Inflammatory macrophage treated with lipopolysaccharide for 1 hour (primary cell): ENCODE measurements around the gene EIF4EBP2.

Experiments
- DNase-seq, 2 donors: peaks; one replicate each; pipeline ENCODE4 v3.0.0-alpha.2; 2020 to 2022

Gene EIF4EBP2

DNA sequence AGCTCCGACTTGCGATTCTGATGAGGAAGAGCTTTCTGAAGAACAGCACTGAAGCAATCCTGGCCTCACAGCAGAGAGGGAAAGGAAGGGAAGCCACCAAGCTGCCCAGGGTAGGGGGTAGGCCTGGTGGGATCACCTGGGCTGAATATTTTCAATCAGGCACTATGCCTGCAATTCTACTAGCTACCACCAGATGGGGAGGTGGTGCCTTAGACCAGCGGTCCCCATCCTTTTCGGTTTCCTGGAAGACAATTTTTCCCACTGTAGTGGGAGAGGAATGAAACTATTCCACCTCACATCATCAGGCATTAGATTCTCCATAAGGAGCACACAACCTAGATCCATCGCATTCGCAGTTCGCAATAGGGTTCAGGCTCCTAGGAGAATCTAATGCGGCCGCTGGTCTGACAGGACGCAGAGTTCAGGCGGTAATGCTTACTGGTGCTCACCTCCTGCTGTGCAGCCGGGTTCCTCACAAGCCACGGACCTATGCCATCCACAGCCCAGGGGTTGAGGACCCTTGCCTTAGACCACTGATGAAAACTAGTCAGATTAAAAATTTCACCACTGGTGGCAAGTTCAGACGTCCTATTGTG lies 24.3 kb upstream of the EIF4EBP2 start:
- DNase-seq = peak in 1 of 2 donors; percentile 36

- no peak for DNase-seq
These were observed 23.4 kb upstream of the EIF4EBP2 start for GRCh38 chr10:70380350-70381135.

GRCh38 chr10:70381471-70382421 lies 22.2 kb upstream of the EIF4EBP2 start:
- peak; percentile 15 to 31 for DNase-seq

GRCh38 chr10:70391654-70392053 lies 12.3 kb upstream of the EIF4EBP2 start:
- no peak for DNase-seq

DNA sequence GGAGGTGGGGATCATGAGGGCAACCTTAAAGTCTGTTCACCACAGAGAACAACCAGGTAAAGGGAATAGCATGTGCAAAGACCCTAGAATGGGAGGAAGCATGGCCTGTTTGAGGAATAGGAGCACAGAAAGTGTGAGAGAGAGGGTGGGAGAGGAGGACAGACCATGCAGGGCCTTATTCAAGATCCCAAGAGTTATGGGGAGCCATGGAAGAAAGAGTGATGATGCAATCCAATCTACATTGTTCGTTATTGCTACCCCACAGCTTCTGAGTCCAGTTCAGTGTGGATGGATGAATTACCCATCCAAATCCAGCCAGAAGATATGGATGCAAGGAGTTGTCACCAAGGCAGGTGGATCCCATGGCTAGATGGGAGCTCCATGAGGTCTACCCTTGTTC lies 7.8 kb upstream of the EIF4EBP2 start:
- DNase-seq = no peak

DNA sequence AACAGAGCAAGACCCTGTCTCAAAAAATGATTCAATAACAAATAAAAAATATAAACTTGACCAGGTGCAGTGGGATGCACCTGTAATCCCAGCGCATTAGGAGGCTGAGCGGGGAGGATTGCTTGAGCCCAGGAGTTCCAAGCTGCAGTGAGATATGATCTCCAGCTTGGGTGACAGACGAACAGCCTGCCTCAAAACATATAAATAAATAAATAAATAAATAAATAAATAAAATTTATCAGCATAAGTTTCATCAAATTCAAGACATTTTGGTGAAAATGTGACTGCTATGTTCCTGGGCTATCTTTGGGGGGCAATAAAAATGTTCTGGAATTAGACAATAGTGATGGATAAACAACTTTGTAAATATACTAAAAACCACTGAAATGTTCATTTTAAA lies 4.8 kb upstream of the EIF4EBP2 start:
- no peak for DNase-seq

DNA sequence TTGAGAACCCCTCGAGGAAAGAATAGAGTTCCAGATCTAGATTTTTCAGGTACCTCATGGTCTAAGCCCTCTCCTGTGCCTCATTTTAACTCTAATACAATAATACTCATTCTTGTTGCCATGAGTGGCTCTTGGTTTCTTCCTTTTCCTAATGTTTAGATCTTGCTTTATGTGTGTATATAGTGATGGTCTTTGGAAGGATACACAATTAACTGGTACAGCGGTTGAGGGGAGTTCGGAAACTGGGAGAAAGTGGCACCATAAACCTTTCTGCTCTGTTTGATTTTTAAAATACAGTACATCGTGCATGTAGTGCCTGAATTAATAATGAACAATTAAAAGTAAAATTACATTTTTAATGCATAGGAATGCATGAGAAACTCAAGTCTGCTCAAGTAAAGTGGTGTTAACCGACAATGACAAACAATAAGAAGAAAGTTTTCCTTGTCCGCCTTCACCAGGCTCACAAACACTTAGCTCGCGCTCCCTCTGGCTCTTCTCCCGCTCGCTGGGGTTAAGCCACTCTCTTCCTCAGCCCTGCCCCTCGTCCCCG lies 386 bp upstream of the EIF4EBP2 start:
- DNase-seq = no peak

GRCh38 chr10:70404787-70405036 lies 767 bp downstream of the EIF4EBP2 start:
- peak; percentile 15 to 32 for DNase-seq

GRCh38 chr10:70405037-70405824 lies 1.3 kb downstream of the EIF4EBP2 start:
- peak; percentile 79 to 84 for DNase-seq

DNA sequence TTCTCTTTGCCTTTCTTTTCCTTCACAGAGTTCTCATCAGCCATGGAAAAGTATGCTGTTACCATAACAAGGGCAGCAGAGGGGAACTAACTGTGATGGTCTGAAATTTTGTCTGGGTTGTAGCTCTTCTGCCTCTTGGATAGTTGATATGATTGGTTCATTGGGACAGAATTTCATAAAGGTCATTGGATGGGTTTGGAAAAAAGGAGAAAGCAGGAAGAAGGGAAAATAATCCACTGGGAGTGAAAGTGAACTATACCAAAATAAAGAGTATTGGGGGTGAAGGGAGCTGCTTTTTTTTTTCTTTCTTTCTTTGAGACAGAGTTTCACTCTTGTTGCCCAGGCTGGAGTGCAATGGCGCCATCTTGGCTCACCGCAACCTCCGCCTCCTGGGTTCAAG lies 5.8 kb downstream of the EIF4EBP2 start:
- DNase-seq = no peak

DNA sequence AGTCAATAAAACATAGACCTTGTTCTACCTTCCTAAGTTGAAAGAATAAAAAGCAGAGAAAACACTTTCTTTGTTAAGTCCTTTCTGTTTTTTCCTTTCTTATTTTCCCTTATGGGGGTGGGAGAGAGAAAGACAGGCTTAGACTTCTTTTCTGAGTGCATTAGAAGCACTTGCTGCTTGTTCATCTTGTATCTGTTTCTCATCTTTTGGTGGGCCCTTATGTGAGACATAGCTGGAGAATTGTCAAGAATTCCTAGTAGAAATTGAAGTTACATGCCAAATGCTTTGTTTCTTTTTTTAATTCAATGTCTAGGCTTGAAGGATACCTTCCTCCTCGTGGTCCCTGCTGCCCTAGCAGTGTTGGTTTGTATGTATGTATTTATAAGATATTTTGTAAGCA lies 6.7 kb downstream of the EIF4EBP2 start:
- no peak for DNase-seq

- no peak for DNase-seq
These were observed 8.4 kb downstream of the EIF4EBP2 start for GRCh38 chr10:70412356-70412755.

DNA sequence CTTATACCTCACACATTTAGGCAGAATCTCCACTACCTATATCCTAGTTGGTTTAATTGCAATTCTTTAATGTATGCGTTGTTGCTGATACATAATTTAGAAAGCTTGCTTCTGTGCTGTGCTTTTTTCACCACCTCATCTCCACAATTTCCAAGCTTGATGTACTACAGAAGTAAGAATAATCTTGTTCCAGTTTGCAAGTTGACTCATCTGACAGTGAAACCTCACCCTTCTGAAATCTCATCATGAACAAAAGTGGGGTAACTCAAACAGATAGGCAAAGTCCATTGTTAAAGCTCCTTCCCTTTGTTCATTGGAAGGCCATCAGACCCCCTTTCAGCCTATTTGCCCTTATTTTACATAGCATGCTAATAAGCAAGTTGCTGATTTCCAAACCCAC lies 13.6 kb downstream of the EIF4EBP2 start:
- no peak for DNase-seq

- DNase-seq = no peak
These were observed 14.3 kb downstream of the EIF4EBP2 start for GRCh38 chr10:70418229-70418628.

GRCh38 chr10:70418713-70419112 lies 14.8 kb downstream of the EIF4EBP2 start:
- no peak for DNase-seq

- DNase-seq = no peak
These were observed 20.4 kb downstream of the EIF4EBP2 start for GRCh38 chr10:70424320-70424719.

DNA sequence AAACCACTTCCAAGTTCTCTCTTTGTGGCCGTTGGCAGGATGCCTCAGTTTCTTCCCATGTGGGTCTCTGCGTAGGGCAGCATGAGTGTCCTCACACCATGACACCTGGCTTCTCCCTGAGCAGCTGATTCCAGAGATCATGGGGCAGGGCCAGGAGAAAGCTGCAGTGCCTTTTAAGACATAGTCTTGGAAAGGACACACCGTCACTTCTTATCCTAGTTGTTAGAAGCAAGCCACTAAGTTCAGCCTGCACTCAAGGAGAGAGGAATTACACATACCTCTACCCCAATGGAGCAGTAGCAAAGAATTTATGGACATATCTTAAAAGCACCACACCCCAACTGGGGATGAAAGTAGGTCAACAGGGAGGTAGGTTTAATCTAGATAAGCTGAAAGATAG lies 21.2 kb downstream of the EIF4EBP2 start:
- DNase-seq = no peak

DNA sequence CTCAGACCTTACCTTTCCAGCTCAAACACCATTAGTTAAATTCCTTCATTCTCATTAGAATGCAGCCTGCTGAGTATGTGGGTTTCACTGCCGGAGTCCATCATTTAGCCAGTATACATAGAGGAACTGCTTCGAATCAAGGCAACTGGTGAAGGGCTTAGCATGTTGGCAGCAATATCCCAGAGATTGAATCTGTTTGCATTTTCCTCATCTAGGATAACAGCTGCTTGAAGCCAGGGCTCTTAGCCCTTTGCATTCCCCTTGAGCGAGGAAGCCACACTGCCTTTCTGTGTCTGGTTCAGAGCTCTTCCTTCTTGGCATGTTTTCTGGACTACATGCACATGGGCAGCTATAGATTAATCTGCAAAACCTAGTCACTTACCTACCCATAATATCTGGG lies 22.9 kb downstream of the EIF4EBP2 start:
- DNase-seq = no peak

- peak; percentile 47 to 70 for DNase-seq
These were observed 26.8 kb downstream of the EIF4EBP2 start for GRCh38 chr10:70430493-70431445.

DNA sequence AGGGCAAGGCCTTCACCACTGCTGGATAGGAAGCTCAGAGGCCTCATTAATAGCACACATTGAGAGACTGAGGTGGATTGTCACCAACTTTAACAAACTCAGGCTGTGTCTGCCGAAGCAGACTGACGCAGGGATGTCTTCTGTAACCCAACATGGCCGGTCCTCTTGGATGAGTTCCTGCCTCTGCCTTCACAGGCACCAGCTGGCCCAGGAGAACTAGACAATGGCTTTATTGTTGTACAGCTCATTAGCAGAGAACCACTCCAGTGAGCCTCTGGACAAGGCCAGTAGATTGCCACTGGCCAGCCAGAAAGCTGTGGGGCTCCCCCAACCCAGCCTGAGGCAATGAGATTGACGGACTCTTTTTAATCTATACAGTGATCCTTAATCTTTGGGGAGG lies 28.2 kb downstream of the EIF4EBP2 start:
- DNase-seq = no peak

GRCh38 chr10:70432561-70433263 lies 28.8 kb downstream of the EIF4EBP2 start:
- no peak for DNase-seq
